Skeletal muscle tissue (tissue), 4 donors: Measurements from ENCODE around the gene UGP2. TPM values are rescaled to one million over a fixed set of nuclear protein-coding genes. Genes with fewer than 3 reads are reported as not detected.
A peak's percentile ranks its signal among the peaks of the same experiment; 100 is the strongest.

ENCODE experiments used
- H3K27ac ChIP-seq: one replicate; pipeline ENCODE4 v1.7.0; 2013; ENCODE audit warnings: mild to moderate bottlenecking, low read depth, low read length, inconsistent platforms
- H3K27me3 ChIP-seq, 3 donors: one replicate each; pipeline ENCODE4 v1.7.0; 2013; ENCODE audit warnings: low read length in 3 of 3; ENCODE audit not compliant: control insufficient read depth in 3 of 3, insufficient read depth in 3 of 3
- H3K36me3 ChIP-seq, 3 donors: one replicate each; pipeline ENCODE4 v1.7.0; 2013; ENCODE audit warnings: low read length in 3 of 3; ENCODE audit not compliant: control insufficient read depth in 3 of 3, insufficient read depth in 3 of 3
- H3K4me1 ChIP-seq, 3 donors: one replicate each; pipeline ENCODE4 v1.7.0; 2013; ENCODE audit warnings: low read length in 3 of 3, mild to moderate bottlenecking in 3 of 3; ENCODE audit not compliant: control insufficient read depth in 3 of 3, insufficient read depth in 3 of 3
- H3K4me3 ChIP-seq, 3 donors: one replicate each; pipeline ENCODE4 v1.7.0; 2013; ENCODE audit warnings: low read length in 3 of 3
- H3K9ac ChIP-seq, 3 donors: one replicate each; pipeline ENCODE4 v1.7.0; 2013; ENCODE audit warnings: low read length in 3 of 3, mild to moderate bottlenecking in 3 of 3, moderate library complexity in 2 of 3, low read depth in 1 of 3
- H3K9me3 ChIP-seq, 3 donors: one replicate each; pipeline ENCODE4 v1.7.0; 2013; ENCODE audit warnings: low read length in 3 of 3; ENCODE audit not compliant: control insufficient read depth in 3 of 3
- total RNA-seq: library from RNA; depleted of rRNA; stranded (reverse); fragments of >200 nt; gene quantifications from one replicate; pipeline ENCODE4 v1.2.3, GENCODE V29; 2014
- donor health status: Osteomylitis.

UGP2 gene
- total RNA-seq, 1 donor from 2014 or later: 270 TPM

DNA sequence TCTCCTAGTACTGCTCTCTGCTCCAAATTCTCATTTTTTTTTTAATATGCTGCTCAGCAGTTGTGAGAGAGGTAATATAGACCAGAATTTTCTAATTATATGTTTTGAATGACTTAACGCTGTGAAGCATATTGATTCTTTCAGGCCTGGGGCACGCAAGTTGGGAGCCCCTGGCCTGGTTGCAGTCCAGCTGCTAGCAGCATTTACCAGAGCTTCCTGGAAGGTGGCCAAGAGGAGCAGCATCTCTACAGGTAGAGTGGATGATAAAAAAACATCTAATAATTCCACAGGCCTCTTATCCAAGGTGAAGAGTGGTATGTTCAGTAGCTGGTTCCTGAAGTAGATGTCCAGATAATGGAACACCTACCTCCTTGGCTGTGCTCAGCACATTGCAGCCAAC lies 7.3 kb upstream of the UGP2 start:
- Histone ChIP-seq H3K4me3 (no peak overlapping the region), H3K4me1 (peaks cover 4 to 5% (median 5%) of the 10 kb centered on the region in 3 donors), H3K36me3 (no peaks in the 10 kb centered on the region), H3K27me3 (no peaks in the 10 kb centered on the region), H3K9ac (no peak overlapping the region), H3K9me3 (no peaks in the 10 kb centered on the region), H3K27ac (no peak overlapping the region)

DNA sequence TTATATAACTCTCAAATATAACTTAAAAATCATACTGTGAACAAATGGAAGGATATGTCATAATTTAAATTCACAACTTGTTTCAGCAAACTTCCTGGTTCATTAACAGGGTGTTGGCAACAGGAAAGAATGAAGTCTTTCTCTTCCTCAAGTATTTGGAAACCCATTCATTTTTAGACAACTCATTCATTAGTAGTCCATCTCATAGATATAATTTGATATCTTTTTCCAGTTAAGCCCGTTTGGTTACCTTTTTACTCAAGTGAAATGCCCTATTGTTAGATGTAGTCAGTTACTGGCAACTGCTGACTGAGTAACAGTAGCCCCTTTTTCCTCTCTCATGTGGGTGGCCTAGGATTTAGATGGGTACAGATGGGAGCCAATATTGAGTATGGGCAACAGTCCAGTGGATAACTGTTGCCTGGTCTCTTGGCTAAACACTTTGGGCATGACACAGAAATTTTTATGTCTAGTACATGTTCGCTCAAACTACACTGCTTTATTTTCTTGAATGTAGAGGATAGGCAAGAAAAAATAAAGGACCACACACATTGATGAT lies 4.6 kb upstream of the UGP2 start:
- no peak overlapping the region for H3K4me3 ChIP-seq
- no peaks in the 10 kb centered on the region for H3K27me3 ChIP-seq
- H3K9me3 ChIP-seq: no peaks in the 10 kb centered on the region
- H3K27ac ChIP-seq: no peak overlapping the region
- no peak overlapping the region for H3K9ac ChIP-seq
- H3K36me3 ChIP-seq: no peaks in the 10 kb centered on the region
- peaks cover 9 to 18% (median 10%) of the 10 kb centered on the region in 3 donors for H3K4me1 ChIP-seq

DNA sequence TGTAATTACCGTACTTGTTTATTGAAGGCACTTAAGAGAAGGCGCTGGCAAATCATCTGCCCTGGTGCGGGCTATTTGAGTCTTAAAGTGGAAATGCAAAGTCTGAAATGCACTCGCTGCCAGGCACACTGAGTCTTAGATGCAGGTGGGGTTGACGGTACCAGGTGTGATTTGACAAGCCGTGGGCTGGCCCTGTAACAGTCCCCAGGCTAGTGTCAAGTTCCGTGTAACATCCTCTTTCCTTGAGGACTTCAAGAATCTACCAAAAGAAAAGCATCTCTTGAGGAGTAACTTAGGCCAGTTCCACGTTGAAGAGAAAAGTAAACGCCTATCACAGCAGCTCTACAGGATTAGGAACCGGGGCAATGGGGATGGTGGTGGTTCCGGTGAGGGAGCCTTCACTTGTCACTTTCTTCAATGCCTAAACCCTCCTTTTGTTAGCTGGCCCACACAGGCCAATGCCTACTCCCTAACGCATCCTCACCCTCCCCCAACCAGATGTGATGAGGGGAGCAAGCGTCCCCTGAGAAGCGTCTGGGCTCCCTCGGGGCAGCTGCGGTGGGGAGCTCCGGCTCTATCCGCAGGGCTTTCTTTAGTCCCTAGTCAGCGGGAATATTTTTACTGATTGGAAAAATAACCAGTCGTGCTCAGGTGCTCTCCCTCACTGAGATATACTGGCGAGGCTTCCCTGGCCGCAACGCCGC lies 1.5 kb upstream of the UGP2 start:
- peak overlapping the region; percentile 88 to 100 (median 98) for H3K9ac ChIP-seq
- peak overlapping the region; percentile 91 to 99 (median 91) for H3K4me3 ChIP-seq
- no peaks in the 10 kb centered on the region for H3K9me3 ChIP-seq
- no peaks in the 10 kb centered on the region for H3K27me3 ChIP-seq
- H3K4me1 ChIP-seq: peaks cover 13 to 36% (median 26%) of the 10 kb centered on the region in 3 donors
- peak overlapping the region; percentile 99 for H3K27ac ChIP-seq
- H3K36me3 ChIP-seq: no peaks in the 10 kb centered on the region

DNA sequence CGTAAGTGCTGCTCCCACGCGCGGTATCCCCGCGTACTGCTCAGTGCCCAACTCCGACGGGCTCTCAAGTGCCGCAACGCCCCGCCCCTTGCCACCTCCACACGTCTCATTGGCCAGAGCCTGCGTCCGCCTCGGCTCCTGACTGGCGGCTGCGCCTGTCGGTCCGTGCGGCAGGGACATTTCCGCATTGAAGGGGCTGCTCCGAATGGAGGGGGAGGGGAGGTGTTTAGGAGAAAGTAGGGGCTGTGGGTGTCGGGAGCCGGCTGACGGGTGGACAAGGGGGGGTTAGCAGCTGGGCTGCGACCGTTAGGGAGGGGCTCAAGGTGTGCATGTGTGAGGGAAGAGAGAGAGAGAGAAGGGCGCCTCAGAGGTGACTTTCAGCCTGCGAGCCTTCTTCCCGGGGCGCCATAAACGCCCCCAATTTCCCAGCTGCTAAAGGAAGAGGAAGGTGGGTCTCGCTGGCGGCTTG lies 877 bp upstream of the UGP2 start:
- Histone ChIP-seq H3K27me3 (no peaks in the 10 kb centered on the region), H3K9me3 (no peaks in the 10 kb centered on the region), H3K4me1 (peaks cover 19 to 41% (median 32%) of the 10 kb centered on the region in 3 donors), H3K27ac (peak overlapping the region; percentile 99), H3K4me3 (peak overlapping the region; percentile 91 to 99 (median 91)), H3K9ac (peak overlapping the region; percentile 98 to 100 (median 99)), H3K36me3 (no peaks in the 10 kb centered on the region)

DNA sequence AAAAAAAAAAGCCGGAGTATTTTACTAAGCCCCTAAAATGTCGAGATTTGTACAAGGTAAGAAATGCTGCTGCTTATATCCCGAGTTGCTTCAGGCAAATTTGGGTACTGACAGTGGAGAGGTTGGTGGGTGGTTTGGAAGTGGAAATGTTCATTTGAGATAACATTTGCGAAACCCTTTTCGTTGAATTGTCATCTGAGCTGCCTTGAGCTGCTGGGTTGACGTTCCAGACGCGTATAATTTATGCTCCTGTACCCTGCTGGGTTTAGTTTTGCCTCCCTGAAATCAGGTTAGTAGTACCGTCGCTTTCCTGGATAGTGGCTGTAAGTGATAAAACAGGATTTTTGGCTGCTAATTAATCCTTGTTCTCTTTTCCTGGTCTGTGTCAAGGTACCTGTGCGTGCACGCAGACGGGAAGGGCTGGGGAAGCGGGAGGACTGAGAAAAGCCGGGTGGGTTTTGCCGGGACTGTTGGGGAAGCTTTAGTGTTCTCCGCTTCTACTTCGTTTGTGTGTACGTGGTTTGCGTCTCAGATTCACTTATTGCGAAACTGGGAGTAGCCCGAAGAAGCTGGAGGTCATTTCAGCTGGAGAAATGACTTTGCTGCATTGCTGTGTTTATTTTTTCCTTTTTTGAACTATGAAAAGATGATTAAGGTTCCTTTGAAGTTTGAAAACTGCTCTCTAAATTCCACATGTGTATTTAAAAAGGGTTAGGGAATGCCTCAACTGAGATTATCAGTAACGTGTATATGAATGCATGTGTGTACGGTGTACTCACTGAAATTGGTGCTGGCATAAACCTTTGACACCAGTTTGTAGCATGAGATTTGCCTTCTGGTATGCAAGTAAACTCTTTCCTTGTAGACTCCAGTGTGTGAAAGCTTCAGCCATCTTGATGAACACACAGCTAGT lies 709 bp downstream of the UGP2 start:
- peak overlapping the region; percentile 98 to 100 (median 99) for H3K9ac ChIP-seq
- peaks cover 23 to 40% (median 37%) of the 10 kb centered on the region in 3 donors for H3K4me1 ChIP-seq
- H3K4me3 ChIP-seq: peak overlapping the region; percentile 91 to 99 (median 91)
- H3K9me3 ChIP-seq: no peaks in the 10 kb centered on the region
- H3K27ac ChIP-seq: peak overlapping the region; percentile 99
- H3K36me3 ChIP-seq: no peaks in the 10 kb centered on the region
- H3K27me3 ChIP-seq: no peaks in the 10 kb centered on the region

DNA sequence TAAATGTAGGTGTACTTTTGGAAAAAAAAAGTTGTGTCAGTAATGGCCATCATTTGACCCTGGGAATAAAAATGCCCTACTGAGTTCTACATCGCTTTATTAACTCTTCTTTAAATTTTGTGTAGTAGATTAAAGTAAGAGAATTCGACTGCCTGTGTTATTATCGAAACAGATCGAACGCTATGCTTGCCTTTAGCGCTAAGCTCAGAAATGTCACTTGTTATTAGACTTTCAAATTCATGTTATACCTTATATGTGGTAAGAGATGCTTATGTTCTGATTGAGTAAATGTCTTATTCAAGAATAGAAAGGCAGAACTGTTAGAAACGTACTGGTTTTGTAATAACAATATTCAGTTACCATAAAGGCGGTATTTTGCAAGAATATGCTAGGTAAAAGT lies 1.4 kb downstream of the UGP2 start:
- peak overlapping the region; percentile 91 to 99 (median 91) for H3K4me3 ChIP-seq
- H3K4me1 ChIP-seq: peaks cover 22 to 40% (median 36%) of the 10 kb centered on the region in 3 donors

DNA sequence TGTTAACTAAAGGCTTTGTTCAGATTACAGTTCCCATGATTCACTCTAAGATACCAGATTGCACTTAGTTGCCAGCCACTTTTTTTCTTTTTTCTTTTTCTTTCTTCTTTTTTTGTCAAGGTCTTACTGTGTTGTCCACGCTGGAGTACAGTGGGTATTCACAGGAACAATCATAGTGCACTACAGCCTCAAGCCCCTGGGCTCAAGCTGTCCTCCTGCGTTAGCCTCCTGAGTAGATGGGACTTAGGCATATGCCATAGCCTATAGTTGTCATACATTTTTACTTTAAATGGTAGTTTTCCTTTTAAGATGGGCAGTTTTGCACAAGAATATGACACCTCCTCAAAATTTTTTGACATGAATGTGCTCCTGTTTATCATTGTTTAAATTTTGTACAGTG lies 2.1 kb downstream of the UGP2 start:
- H3K4me3 ChIP-seq: peak overlapping the region; percentile 91 to 99 (median 91)
- H3K9me3 ChIP-seq: no peaks in the 10 kb centered on the region
- peak overlapping the region; percentile 98 to 100 (median 99) for H3K9ac ChIP-seq
- peak overlapping the region; percentile 99 for H3K27ac ChIP-seq
- peaks cover 22 to 43% (median 40%) of the 10 kb centered on the region in 3 donors for H3K4me1 ChIP-seq
- H3K27me3 ChIP-seq: no peaks in the 10 kb centered on the region
- H3K36me3 ChIP-seq: no peaks in the 10 kb centered on the region

More for the DNA sequence above, 1.4 kb downstream of the UGP2 start:
- H3K9ac ChIP-seq: peak overlapping the region; percentile 98 to 100 (median 99)
- no peaks in the 10 kb centered on the region for H3K27me3 ChIP-seq
- no peaks in the 10 kb centered on the region for H3K36me3 ChIP-seq
- H3K9me3 ChIP-seq: no peaks in the 10 kb centered on the region
- peak overlapping the region; percentile 99 for H3K27ac ChIP-seq

DNA sequence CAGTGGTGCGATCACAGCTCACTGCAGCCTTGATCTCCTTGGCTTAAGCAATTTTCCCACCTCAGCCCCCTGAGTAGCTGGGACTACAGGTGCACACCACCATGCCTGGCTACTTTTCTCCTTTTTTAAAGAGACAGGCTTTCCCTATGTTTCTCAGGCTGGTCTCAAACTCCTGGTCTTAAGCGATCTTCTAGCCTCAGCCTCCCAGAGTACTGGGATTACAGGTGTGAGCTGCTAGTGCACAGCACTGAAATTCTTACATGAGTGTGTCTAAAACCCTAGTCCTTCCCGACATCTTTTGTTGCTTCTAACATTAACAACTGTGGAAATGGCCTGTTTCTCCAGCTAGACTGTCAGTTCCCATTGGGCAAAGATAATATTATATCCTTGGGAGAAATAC lies 2.9 kb downstream of the UGP2 start:
- Histone ChIP-seq H3K36me3 (no peaks in the 10 kb centered on the region), H3K9ac (peak overlapping the region; percentile 45 to 99 (median 98)), H3K9me3 (no peaks in the 10 kb centered on the region), H3K27me3 (no peaks in the 10 kb centered on the region), H3K4me3 (peak overlapping the region; percentile 46 to 99 (median 91)), H3K27ac (peak overlapping the region; percentile 99), H3K4me1 (peaks cover 27 to 48% (median 46%) of the 10 kb centered on the region in 3 donors)

DNA sequence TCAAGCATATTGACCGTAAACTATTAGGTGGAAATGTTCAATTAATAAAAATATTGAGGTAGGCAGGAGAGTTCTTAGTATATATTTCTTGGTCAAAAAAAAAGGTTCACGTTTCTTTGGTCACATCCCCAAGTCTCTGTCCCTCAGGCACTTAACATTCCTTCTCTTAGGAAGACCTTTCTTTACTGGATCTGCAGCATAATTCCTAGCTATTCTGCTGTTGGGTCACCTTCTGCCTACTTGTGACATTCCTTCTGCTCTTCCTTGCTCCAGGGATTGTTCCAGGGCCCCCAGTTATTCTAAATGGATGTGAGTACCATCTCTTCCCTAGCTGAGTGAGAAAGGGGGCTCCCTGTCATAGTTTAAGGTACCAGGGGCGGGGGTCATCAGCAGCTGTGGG lies 4.2 kb downstream of the UGP2 start:
- Histone ChIP-seq H3K4me1 (peaks cover 29 to 48% (median 45%) of the 10 kb centered on the region in 3 donors), H3K27ac (no peak overlapping the region)

More for the DNA sequence above, 4.2 kb downstream of the UGP2 start:
- Histone ChIP-seq H3K9me3 (no peaks in the 10 kb centered on the region), H3K36me3 (no peaks in the 10 kb centered on the region), H3K27me3 (no peaks in the 10 kb centered on the region), H3K4me3 (peak overlapping the region; percentile 6 to 41 (median 17)), H3K9ac (no peak overlapping the region)
